ENCODE results near the gene ZNF70. TPM values are rescaled to one million over a fixed set of nuclear protein-coding genes. Genes with fewer than 3 reads are reported as not detected.

ZNF70 gene
- 1.9 and 3.0 TPM in 2 replicates for total RNA-seq (2014; rRNA removed; shearing (Covaris generic))
- 1.4 and 3.0 TPM in 2 replicates for polyA plus RNA-seq (2014; cell fraction: nucleus; rRNA removed)

- peak; percentile 61 for DNase-seq (ENCODE audit: extremely low read depth, low read depth)
These were observed at the start of gene ZNF70 for GRCh38 chr22:23750714-23751440. ZNF70 (minus strand) TSS chr22:23751112; CDS start chr22:23745140, 5,972 bp downstream.

DNA sequence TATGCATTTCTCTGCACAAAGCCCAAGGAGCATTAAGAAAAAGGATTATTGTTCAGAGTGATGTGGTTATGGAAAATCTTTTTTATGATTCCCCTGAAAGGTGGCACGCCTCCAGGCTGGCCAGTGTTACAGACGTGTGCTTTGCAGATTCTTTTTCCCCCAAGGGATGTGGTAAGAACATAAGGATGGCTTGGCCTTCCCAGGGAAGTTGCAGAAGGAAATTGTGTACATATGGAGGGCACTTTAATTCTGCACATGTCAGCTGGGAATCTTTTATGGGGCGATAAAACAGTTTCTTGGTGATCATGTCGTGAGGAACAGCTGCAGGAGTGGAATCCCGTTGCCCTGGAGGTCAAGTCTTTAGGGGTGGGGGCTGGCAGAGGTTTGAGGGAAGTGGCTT, 45.5 kb upstream of the ZNF70 start:
- DNase-seq (ENCODE audit: extremely low read depth, low read depth) = no peak

DNA sequence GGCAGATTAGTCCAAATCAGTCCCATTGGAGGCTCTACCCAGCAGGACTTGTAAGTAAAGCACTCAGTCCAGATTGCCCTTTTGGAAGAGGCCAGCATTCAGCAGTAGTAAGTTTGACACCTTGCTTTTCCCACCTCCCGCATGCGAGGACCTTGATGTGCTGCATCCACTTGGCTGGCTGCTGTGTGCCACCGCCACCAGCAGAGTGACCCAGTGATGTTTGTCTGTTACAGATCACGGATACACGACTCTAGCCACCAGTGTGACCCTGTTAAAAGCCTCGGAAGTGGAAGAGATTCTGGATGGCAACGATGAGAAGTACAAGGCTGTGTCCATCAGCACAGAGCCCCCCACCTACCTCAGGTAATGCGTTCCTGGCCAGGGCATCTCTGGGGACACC, 42.4 kb upstream of the ZNF70 start:
- no peak for DNase-seq (ENCODE audit: extremely low read depth, low read depth)

DNA sequence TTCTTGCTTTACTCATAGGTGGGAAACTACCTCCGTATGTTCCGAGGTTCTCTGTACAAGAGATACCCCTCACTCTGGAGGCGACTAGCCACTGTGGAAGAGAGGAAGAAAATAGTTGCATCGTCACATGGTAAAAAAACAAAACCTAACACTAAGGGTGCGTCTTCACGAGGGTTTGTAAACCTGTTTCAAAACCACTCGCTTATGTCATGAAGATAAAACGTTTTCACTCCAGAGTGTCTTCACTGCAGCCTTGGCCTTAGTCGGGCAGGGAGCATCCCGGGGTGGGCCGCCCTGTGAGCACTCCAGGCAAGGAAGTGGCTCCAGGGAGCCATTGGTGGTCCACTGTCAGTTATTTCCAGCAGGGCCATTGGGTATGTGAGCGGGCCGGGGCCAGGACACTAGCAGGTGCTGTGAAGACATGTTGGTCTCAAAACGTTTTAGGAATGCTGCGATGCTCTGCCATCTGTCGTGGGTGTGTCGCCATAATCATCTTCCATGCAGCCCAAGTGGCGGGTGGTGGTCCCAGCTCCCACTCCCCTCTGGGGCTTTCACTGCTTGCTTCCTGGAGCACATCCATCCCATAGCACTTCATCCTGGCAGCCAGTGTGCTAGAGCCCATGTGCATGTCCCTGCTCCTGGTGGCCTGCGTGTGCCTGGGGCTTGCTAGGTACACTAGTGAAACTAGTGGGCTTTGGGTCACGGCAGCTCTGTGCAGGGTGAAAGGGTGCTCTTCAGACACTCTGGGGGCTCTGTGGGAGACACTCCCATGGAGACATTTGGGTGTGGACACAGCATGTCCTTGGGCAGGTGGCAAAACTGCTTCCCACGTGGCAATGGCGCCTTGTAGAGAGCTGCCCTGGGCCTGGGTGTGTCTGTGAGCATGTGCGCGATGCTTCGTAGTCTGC, 41.1 kb upstream of the ZNF70 start:
- no peak for DNase-seq (ENCODE audit: extremely low read depth, low read depth)

GRCh38 chr22:23790819-23791737, 40.2 kb upstream of the ZNF70 start:
- no peak for DNase-seq (ENCODE audit: extremely low read depth, low read depth)

- no peak for DNase-seq (ENCODE audit: extremely low read depth, low read depth)
These were observed 38.7 kb upstream of the ZNF70 start for GRCh38 chr22:23789638-23790037.

DNA sequence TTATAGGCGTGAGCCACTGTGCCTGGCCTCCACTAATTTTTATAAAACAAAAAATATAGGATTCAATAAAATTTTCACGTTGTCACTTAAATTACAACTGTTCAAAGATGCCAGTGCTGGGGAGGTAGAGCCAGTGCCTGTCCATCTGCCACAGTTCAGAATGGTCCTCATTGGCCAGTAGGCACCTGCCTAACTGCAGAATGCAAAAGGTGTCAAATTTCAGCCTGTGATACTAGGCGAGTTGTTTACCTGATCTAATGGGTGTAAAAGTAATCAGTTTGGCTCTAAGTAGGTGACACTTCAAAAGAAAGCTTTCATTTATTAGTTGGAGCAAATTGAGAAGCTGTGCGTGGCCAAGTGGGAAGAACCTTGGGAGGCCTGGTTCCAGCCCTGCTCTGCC, 38.2 kb upstream of the ZNF70 start:
- no peak for DNase-seq (ENCODE audit: extremely low read depth, low read depth)

DNA sequence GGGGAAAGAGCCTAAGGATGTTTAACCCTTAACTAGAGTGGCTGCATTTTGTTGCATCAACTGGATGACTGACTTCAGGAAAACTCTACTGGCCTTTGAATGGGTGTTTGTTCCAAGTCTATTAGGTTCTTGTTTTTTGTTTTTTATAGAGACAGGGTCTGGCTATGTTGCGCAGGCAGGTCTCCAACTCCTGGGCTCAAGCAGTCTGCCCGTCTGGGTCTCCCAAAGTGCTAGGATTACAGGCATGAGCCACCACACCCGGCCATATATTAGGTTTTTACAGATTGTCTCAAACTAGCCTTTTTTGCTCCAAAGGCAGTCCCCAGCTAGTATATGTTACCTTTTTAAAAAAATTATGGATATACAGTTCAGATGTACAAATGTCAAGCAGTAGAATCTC, 37.0 kb upstream of the ZNF70 start:
- no peak for DNase-seq (ENCODE audit: extremely low read depth, low read depth)

GRCh38 chr22:23787600-23787896, 36.6 kb upstream of the ZNF70 start:
- DNase-seq (ENCODE audit: extremely low read depth, low read depth) = no peak

DNA sequence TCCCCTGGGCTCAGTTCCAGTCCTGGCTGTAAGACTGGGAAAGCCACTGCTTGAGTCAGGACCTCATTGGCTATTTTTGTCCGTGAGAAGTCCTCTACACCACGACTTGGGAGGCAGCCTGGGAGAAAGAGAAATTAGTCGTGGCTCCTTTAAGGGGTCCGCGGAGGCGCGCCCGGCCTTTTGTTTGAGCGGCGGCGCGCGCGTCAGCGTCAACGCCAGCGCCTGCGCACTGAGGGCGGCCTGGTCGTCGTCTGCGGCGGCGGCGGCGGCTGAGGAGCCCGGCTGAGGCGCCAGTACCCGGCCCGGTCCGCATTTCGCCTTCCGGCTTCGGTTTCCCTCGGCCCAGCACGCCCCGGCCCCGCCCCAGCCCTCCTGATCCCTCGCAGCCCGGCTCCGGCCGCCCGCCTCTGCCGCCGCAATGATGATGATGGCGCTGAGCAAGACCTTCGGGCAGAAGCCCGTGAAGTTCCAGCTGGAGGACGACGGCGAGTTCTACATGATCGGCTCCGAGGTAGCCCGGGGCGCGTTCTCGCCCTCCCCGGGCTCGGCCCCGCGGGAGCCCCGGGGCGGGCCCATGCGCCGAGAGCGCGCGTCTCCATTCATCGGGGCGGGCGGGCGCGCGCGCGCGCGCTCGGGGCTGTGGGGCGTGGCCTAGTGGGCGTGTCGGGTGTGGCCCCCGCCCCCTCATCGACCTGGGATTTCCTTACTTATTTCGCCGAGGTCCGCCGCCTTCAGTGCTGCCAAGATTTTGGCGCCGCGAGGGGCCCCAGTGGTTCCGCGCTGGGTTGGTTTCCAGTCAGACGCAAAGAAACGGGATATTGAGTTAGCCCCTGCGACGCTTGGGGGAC, 36.1 kb upstream of the ZNF70 start, which contains the start of gene SMARCB1:
TSS of gene SMARCB1 (plus strand) at position 215 of the 848 bp plus-strand sequence. CDS start at position 419, 204 bp downstream.
- peak; percentile 63 for DNase-seq (ENCODE audit: extremely low read depth, low read depth)

- DNase-seq (ENCODE audit: extremely low read depth, low read depth) = no peak
These were observed 35.4 kb upstream of the ZNF70 start for GRCh38 chr22:23786261-23786710.

GRCh38 chr22:23784215-23784732, 33.4 kb upstream of the ZNF70 start:
- no peak for DNase-seq (ENCODE audit: extremely low read depth, low read depth)

DNA sequence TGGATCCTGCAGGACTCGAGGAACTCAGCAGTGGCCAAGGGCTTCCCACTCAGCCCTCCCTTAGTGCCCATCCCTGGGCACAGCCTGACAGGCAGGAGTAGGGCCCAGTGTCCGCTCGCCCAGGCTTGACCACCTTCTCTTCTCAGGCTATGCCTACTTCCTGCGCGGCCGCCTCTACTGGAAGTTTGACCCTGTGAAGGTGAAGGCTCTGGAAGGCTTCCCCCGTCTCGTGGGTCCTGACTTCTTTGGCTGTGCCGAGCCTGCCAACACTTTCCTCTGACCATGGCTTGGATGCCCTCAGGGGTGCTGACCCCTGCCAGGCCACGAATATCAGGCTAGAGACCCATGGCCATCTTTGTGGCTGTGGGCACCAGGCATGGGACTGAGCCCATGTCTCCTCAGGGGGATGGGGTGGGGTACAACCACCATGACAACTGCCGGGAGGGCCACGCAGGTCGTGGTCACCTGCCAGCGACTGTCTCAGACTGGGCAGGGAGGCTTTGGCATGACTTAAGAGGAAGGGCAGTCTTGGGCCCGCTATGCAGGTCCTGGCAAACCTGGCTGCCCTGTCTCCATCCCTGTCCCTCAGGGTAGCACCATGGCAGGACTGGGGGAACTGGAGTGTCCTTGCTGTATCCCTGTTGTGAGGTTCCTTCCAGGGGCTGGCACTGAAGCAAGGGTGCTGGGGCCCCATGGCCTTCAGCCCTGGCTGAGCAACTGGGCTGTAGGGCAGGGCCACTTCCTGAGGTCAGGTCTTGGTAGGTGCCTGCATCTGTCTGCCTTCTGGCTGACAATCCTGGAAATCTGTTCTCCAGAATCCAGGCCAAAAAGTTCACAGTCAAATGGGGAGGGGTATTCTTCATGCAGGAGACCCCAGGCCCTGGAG, 32.6 kb upstream of the ZNF70 start:
- no peak for DNase-seq (ENCODE audit: extremely low read depth, low read depth)

- no peak for DNase-seq (ENCODE audit: extremely low read depth, low read depth)
These were observed 31.8 kb upstream of the ZNF70 start for GRCh38 chr22:23782703-23783102.

DNA sequence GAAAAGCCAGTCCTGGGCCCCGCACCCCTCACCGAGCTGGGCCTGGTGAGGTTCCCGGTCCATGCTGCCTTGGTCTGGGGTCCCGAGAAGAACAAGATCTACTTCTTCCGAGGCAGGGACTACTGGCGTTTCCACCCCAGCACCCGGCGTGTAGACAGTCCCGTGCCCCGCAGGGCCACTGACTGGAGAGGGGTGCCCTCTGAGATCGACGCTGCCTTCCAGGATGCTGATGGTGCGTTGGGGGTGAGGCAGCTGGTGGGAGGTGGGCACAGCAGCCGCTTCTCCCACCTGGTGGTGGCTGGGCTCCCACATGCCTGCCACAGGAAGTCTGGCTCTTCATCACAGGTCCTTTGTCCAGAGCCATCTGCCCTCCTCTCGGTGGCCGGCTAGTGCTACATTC, 31.3 kb upstream of the ZNF70 start:
- no peak for DNase-seq (ENCODE audit: extremely low read depth, low read depth)

GRCh38 chr22:23781511-23782183, 30.7 kb upstream of the ZNF70 start:
- peak; percentile 36 for DNase-seq (ENCODE audit: extremely low read depth, low read depth)

DNA sequence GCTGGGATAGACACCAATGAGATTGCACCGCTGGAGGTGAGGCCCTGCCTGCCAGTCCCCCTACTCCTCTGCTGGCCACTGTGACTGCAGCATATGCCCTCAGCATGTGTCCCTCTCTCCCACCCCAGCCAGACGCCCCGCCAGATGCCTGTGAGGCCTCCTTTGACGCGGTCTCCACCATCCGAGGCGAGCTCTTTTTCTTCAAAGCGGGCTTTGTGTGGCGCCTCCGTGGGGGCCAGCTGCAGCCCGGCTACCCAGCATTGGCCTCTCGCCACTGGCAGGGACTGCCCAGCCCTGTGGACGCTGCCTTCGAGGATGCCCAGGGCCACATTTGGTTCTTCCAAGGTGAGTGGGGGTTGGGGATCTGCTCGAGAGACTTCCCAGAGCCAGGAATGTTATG, 30.2 kb upstream of the ZNF70 start:
- DNase-seq (ENCODE audit: extremely low read depth, low read depth) = no peak
